Kidney (tissue), 14 donors: ENCODE measurements around the gene KCTD19. TPM values are rescaled to one million over a fixed set of nuclear protein-coding genes. Genes with fewer than 3 reads are reported as not detected.

Experiments used
- DNase-seq, 5 donors: peaks; one replicate each; pipeline ENCODE4 v3.0.0-alpha.2; 2013 to 2020
- FAIRE-seq: peaks from 2 replicates; lab custom pipeline; 2012; peaks lifted over from hg19 to GRCh38; lab: Jason Lieb, UNC
- H3K27ac ChIP-seq, 2 donors: one replicate each; pipeline ENCODE4 v1.7.0; 2013; ENCODE audit warnings: low read depth in 2 of 2, low read length in 2 of 2, inconsistent platforms in 1 of 2
- H3K27me3 ChIP-seq: one replicate; pipeline ENCODE4 v1.7.1; 2013; ENCODE audit warnings: low read length, inconsistent platforms; ENCODE audit not compliant: control insufficient read depth, insufficient read depth
- H3K36me3 ChIP-seq, 3 donors: one replicate each; pipeline versions ENCODE4 v1.7.0 to v1.7.1; 2013; ENCODE audit warnings: low read length in 3 of 3, control low read depth in 1 of 3, inconsistent platforms in 1 of 3; ENCODE audit not compliant: insufficient read depth in 3 of 3, control insufficient read depth in 2 of 3
- H3K4me1 ChIP-seq, 3 donors: one replicate each; pipeline versions ENCODE4 v1.7.0 to v1.7.1; 2013; ENCODE audit warnings: low read length in 3 of 3, inconsistent platforms in 1 of 3, low read depth in 1 of 3; ENCODE audit not compliant: control insufficient read depth in 2 of 3, insufficient read depth in 2 of 3
- H3K4me3 ChIP-seq, 3 donors: one replicate each; pipeline versions ENCODE4 v1.7.0 to v1.8.1; 2013; ENCODE audit warnings: low read length in 3 of 3, control low read depth in 1 of 3, inconsistent platforms in 1 of 3
- H3K9ac ChIP-seq, 3 donors: one replicate each; pipeline versions ENCODE4 v1.7.0 to v1.7.1; 2013; ENCODE audit warnings: low read length in 3 of 3, control low read depth in 1 of 3, inconsistent platforms in 1 of 3
- H3K9me3 ChIP-seq, 3 donors: one replicate each; pipeline versions ENCODE4 v1.7.0 to v1.7.1; 2013; ENCODE audit warnings: low read length in 3 of 3, control low read depth in 1 of 3, inconsistent platforms in 1 of 3; ENCODE audit not compliant: control insufficient read depth in 2 of 3, insufficient read depth in 1 of 3
- intact Hi-C: fragments of 100-400 bp; cut with DNase I; formaldehyde crosslinking; loops from one replicate; pipeline ENCODE4 v1.11.1; 2022
- polyA plus RNA-seq: library from polyadenylated mRNA; stranded (reverse); fragments of 350-450 nt; fragmentation: Illumina TruSeq; extraction: RNeasy Lipid Tissue Mini Kit (QIAGEN cat#74804); gene quantifications from one replicate; pipeline ENCODE4 v1.2.3, GENCODE V29; 2014; ENCODE audit warnings: low read depth, low replicate concordance; ENCODE audit not compliant: insufficient read depth
- total RNA-seq: library from RNA; stranded (reverse); fragmentation: NEBNext Ultra II Directional; extraction: Animal tissue kit (Norgen Biotek cat#: 25700); gene quantifications from one replicate; pipeline ENCODE4 v1.2.1, GENCODE V29; 2021
- TF ChIP-seq, protein P1 (sequence below): IDR thresholded peaks from 3 replicates; pipeline ENCODE4 v1.5.1; 2012; ENCODE audit warnings: mild to moderate bottlenecking, moderate library complexity, borderline replicate concordance; ENCODE audit not compliant: insufficient read depth; ENCODE audit errors: extremely low read depth
- donor health status: control.
- donor health status: control.
- donor health status: control.
- donor health status: control.
- donor health status: control.
- donor health status: DM: yes; HTN: yes; CAD: no.
- donor health status: Normal renal cell carcinoma (clear cell type).

The KCTD19 gene
- total and polyA plus RNA-seq, 2 donors from 2014 or later, result 0.31 TPM; not detected in 1

DNA sequence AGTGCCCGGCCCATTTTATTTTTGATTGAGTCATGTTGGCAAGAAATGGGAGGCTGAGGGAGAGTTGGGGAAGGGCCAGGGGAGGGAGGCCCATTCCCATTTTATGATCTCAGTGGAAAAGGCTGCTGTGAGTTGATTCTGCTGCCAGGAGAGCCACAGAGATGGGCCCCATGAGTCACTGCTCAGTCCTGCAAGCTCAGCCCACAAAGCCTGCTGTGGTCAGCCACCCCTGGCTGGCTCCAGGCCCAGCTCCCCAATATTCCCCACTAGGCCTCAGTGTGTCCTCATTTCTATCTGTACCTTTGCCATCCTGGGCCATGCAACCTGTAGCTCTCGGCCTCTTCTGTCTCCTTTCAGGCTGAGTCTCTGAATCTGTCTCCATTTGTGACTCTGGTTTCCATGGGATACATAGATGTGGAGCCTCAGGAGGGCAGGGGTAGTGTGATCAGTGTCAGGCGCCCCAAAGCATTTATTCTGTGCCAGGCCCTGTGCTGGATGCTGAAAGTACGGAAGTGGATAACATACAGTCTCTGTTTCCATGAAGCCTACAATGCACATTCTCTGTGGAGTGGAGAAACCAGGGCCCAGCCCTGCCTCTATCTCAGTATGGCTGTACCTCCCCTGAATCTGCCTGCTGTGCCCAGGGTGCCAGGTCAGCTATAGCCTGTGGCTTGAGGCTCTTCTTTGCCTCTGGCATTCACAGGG lies 49.1 kb downstream of the KCTD19 start:
- intact Hi-C loops, result no loop called here
- H3K27ac ChIP-seq, result no peak overlapping the region
- H3K9ac ChIP-seq, result no peak overlapping the region
- no peaks in the 10 kb centered on the region for H3K27me3 ChIP-seq
- H3K9me3 ChIP-seq, result no peaks in the 10 kb centered on the region
- no peak overlapping the region for H3K4me3 ChIP-seq
- TF ChIP-seq, protein P1, sequence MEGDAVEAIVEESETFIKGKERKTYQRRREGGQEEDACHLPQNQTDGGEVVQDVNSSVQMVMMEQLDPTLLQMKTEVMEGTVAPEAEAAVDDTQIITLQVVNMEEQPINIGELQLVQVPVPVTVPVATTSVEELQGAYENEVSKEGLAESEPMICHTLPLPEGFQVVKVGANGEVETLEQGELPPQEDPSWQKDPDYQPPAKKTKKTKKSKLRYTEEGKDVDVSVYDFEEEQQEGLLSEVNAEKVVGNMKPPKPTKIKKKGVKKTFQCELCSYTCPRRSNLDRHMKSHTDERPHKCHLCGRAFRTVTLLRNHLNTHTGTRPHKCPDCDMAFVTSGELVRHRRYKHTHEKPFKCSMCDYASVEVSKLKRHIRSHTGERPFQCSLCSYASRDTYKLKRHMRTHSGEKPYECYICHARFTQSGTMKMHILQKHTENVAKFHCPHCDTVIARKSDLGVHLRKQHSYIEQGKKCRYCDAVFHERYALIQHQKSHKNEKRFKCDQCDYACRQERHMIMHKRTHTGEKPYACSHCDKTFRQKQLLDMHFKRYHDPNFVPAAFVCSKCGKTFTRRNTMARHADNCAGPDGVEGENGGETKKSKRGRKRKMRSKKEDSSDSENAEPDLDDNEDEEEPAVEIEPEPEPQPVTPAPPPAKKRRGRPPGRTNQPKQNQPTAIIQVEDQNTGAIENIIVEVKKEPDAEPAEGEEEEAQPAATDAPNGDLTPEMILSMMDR, result no peak
- peaks cover 0 to 2% (median 0%) of the 10 kb centered on the region in 3 donors for H3K4me1 ChIP-seq
- DNase-seq (peak in 1 of 5 donors; percentile 79), FAIRE-seq (no peak)
- H3K36me3 ChIP-seq, result no peaks in the 10 kb centered on the region

DNA sequence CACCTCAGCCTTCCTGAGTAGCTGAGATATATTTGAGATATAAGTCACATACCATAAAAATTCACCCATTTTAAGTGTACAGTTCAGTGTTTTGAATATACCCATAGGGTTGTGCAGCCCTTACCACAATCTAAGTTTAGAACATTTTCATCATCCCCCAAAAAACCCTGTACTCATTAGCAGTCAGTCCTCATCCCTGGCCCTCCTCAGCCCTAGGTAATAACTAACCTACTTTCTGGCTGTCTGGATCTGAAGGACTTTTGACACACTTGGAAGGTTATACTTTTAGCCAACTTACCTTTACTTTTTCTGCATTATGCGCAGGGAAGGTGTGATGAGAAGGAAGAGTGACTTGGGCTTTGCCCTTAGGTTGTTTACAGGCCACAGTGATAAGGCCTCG lies 51.2 kb downstream of the KCTD19 start:
- H3K9ac ChIP-seq, result no peak overlapping the region
- H3K4me3 ChIP-seq, result no peak overlapping the region
- peaks cover 0 to 2% (median 0%) of the 10 kb centered on the region in 3 donors for H3K4me1 ChIP-seq
- H3K27ac ChIP-seq, result no peak overlapping the region
- no peaks in the 10 kb centered on the region for H3K27me3 ChIP-seq
- TF ChIP-seq, protein P1, result no peak
- FAIRE-seq, result no peak
- intact Hi-C loops, result no loop called here
- DNase-seq, result no peak
- H3K36me3 ChIP-seq, result no peaks in the 10 kb centered on the region
- no peaks in the 10 kb centered on the region for H3K9me3 ChIP-seq

DNA sequence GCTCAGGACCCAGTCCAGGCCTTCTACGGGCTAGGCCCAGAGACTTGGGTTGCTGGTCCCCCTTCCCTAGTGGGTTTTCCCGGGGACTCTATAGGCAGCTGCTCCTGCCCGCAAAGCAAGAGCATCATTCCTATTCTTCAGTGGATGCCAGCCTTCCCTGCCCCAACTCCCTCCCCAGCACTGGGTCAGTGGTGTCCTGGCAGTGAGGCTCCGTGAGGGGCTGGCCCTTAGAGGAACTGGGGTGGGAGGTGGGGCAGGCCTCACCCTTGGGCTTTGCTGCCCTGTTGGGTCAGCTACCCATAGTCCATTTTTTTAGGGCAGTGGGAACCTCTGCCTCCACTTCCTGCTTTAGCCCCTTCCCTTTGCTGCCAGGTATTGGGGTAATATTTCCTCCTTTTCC lies 55.1 kb downstream of the KCTD19 start:
- TF ChIP-seq, protein P1, result no peak
- DNase-seq (peak in 1 of 5 donors; percentile 42), FAIRE-seq (no peak)
- Histone ChIP-seq H3K36me3 (no peaks in the 10 kb centered on the region), H3K4me3 (no peak overlapping the region), H3K4me1 (no peaks in the 10 kb centered on the region), H3K9ac (no peak overlapping the region), H3K9me3 (no peaks in the 10 kb centered on the region), H3K27me3 (no peaks in the 10 kb centered on the region), H3K27ac (no peak overlapping the region)
- intact Hi-C loops, result no loop called here

DNA sequence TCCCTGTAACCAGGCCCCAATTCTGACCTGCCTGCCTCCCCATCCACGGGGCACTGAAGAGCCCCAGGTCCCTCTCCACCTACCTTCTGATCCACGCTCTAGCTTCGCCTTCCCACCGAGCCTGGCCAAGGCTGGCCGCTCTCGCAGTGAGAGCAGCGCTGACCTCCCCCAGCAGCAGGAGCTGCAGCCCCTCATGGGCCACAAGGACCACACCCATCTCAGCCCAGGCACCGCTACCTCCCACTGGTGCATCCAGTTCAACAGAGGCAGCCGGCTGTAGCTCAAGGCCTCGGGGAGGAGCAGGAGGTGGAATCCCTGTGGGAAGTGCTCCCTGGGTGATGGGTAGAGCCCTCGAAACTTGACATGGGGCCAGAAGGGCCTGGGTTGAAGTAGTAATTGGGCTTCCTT lies 55.6 kb downstream of the KCTD19 start:
- Histone ChIP-seq H3K4me1 (no peaks in the 10 kb centered on the region), H3K27me3 (no peaks in the 10 kb centered on the region), H3K9me3 (no peaks in the 10 kb centered on the region), H3K36me3 (no peaks in the 10 kb centered on the region), H3K27ac (no peak overlapping the region), H3K4me3 (no peak overlapping the region), H3K9ac (no peak overlapping the region)
- DNase-seq (peak in 1 of 5 donors; percentile 58), FAIRE-seq (no peak)
- intact Hi-C loops, result no loop called here
- TF ChIP-seq, protein P1, result no peak
